ENCODE data around the gene DMXL2. TPM values are rescaled to one million over a fixed set of nuclear protein-coding genes. Genes with fewer than 3 reads are reported as not detected.
"Not testable (repeated sequence)": the region's sequence is repeated elsewhere in the genome, so short reads cannot be mapped to it uniquely, and the experiment has no call there.

DMXL2 gene
- total RNA-seq, 2 donors from 2014 or later, result 10.0 to 22.2 TPM

GRCh38 chr15:51444807-51445206, 177.8 kb downstream of the DMXL2 start:
- TF ChIP-seq, protein P1, sequence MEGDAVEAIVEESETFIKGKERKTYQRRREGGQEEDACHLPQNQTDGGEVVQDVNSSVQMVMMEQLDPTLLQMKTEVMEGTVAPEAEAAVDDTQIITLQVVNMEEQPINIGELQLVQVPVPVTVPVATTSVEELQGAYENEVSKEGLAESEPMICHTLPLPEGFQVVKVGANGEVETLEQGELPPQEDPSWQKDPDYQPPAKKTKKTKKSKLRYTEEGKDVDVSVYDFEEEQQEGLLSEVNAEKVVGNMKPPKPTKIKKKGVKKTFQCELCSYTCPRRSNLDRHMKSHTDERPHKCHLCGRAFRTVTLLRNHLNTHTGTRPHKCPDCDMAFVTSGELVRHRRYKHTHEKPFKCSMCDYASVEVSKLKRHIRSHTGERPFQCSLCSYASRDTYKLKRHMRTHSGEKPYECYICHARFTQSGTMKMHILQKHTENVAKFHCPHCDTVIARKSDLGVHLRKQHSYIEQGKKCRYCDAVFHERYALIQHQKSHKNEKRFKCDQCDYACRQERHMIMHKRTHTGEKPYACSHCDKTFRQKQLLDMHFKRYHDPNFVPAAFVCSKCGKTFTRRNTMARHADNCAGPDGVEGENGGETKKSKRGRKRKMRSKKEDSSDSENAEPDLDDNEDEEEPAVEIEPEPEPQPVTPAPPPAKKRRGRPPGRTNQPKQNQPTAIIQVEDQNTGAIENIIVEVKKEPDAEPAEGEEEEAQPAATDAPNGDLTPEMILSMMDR (IDR thresholded peaks at IDR 0.05), result no peak
- Histone ChIP-seq H3K4me1 (no peaks in the 10 kb centered on the region), H3K27ac (no peak overlapping the region), H3K4me3 (no peak overlapping the region), H3K9me3 (no peaks in the 10 kb centered on the region), H3K36me3 (peaks cover 15% of the 10 kb centered on the region), H3K27me3 (no peaks in the 10 kb centered on the region)
- DNase-seq (ENCODE audit: low spot score), result no peak

DNA sequence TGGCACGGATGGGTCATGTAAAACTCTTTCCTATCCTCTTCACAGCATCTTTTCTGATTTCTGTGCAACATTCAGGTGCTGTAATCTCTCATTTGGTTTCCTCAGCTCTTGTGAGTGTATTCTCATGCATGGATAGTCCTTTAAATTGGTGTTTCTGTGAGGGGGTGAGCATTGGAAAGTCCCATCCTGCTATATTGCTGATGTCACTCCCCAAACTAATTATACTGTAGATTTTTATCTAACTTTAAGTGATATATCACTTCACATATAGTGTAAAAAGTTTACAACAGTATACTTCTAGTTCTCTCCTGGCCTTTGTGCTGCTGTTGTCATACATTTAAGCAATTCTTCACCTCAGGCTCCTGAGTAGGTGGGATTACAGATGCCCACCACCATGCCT, 178.5 kb downstream of the DMXL2 start:
- DNase-seq (ENCODE audit: low spot score), result no peak
- TF ChIP-seq, protein P1 (IDR thresholded peaks at IDR 0.05), result no peak
- H3K27ac ChIP-seq, result no peak overlapping the region

GRCh38 chr15:51443282-51443914, 179.2 kb downstream of the DMXL2 start:
- no peaks in the 10 kb centered on the region for H3K9me3 ChIP-seq
- no peak overlapping the region for H3K27ac ChIP-seq
- DNase-seq (ENCODE audit: low spot score), result no peak
- peaks cover under 1% of the 10 kb centered on the region for H3K36me3 ChIP-seq
- no peaks in the 10 kb centered on the region for H3K27me3 ChIP-seq
- no peak overlapping the region for H3K4me3 ChIP-seq
- H3K4me1 ChIP-seq, result no peaks in the 10 kb centered on the region
- TF ChIP-seq, protein P1 (IDR thresholded peaks at IDR 0.05), result no peak

More for the DNA sequence above, 178.5 kb downstream of the DMXL2 start:
- Histone ChIP-seq H3K27me3 (no peaks in the 10 kb centered on the region), H3K4me3 (no peak overlapping the region), H3K4me1 (no peaks in the 10 kb centered on the region), H3K36me3 (peaks cover 8% of the 10 kb centered on the region), H3K9me3 (no peaks in the 10 kb centered on the region)

- TF ChIP-seq, protein P1 (IDR thresholded peaks at IDR 0.05), result no peak
These were observed 184.0 kb downstream of the DMXL2 start for GRCh38 chr15:51438526-51438925.

GRCh38 chr15:51425517-51426040, 197.0 kb downstream of the DMXL2 start:
- Histone ChIP-seq H3K36me3 (no peaks in the 10 kb centered on the region), H3K27ac (no peak overlapping the region), H3K4me1 (no peaks in the 10 kb centered on the region), H3K9me3 (no peaks in the 10 kb centered on the region), H3K4me3 (no peak overlapping the region), H3K27me3 (no peaks in the 10 kb centered on the region)
- TF ChIP-seq, protein P1 (IDR thresholded peaks at IDR 0.05), result no peak
- DNase-seq (ENCODE audit: low spot score), result no peak

More at GRCh38 chr15:51438526-51438925, 184.0 kb downstream of the DMXL2 start:
- Histone ChIP-seq H3K27ac (no peak overlapping the region), H3K9me3 (no peaks in the 10 kb centered on the region), H3K36me3 (no peaks in the 10 kb centered on the region), H3K4me1 (no peaks in the 10 kb centered on the region), H3K27me3 (no peaks in the 10 kb centered on the region), H3K4me3 (no peak overlapping the region)
- no peak for DNase-seq (ENCODE audit: low spot score)

- DNase-seq (ENCODE audit: low spot score), result no peak
- TF ChIP-seq, protein P1 (IDR thresholded peaks at IDR 0.05), result no peak
- no peaks in the 10 kb centered on the region for H3K36me3 ChIP-seq
These were observed 197.8 kb downstream of the DMXL2 start for GRCh38 chr15:51424780-51425179.

GRCh38 chr15:51423040-51423439, 199.5 kb downstream of the DMXL2 start:
- not testable (repeated sequence) for H3K27me3 ChIP-seq; H3K4me3 ChIP-seq; H3K9me3 ChIP-seq; H3K36me3 ChIP-seq; H3K27ac ChIP-seq; DNase-seq (ENCODE audit: low spot score); H3K4me1 ChIP-seq

More at GRCh38 chr15:51424780-51425179, 197.8 kb downstream of the DMXL2 start:
- H3K4me1 ChIP-seq, result no peaks in the 10 kb centered on the region
- H3K9me3 ChIP-seq, result no peaks in the 10 kb centered on the region
- no peak overlapping the region for H3K4me3 ChIP-seq
- H3K27ac ChIP-seq, result no peak overlapping the region
- H3K27me3 ChIP-seq, result no peaks in the 10 kb centered on the region
